ENCODE data around the gene EPSTI1. TPM values are rescaled to one million over a fixed set of nuclear protein-coding genes. Genes with fewer than 3 reads are reported as not detected.
"Not testable (repeated sequence)": the region's sequence is repeated elsewhere in the genome, so short reads cannot be mapped to it uniquely, and the experiment has no call there.

EPSTI1 gene, protein sequence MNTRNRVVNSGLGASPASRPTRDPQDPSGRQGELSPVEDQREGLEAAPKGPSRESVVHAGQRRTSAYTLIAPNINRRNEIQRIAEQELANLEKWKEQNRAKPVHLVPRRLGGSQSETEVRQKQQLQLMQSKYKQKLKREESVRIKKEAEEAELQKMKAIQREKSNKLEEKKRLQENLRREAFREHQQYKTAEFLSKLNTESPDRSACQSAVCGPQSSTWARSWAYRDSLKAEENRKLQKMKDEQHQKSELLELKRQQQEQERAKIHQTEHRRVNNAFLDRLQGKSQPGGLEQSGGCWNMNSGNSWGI
- 85.1 TPM for polyA plus RNA-seq
- long read RNA-seq, donor 1, partial matches to known transcripts: 14 of 19 reads
- long read RNA-seq, donor 1, other reads (novel, unspliced or antisense): 0 of 19 reads
- long read RNA-seq, donor 2, transcript EPSTI1-203 (12 exons, 957 nt): minor isoform, 5 of 102 reads
- long read RNA-seq, donor 2, transcript EPSTI1-201 (11 exons, 3,114 nt): major isoform, 26 of 102 reads
- long read RNA-seq, donor 2, partial matches to known transcripts: 70 of 102 reads
- long read RNA-seq, donor 2, other reads (novel, unspliced or antisense): 0 of 102 reads
- long read RNA-seq, donor 3: 0 reads
- long read RNA-seq, donor 4, partial matches to known transcripts: 0 of 3 reads
- long read RNA-seq, donor 4, other reads (novel, unspliced or antisense): 0 of 3 reads
- long read RNA-seq, donor 5, partial matches to known transcripts: 0 of 1 reads
- long read RNA-seq, donor 5, other reads (novel, unspliced or antisense): 0 of 1 reads
- long read RNA-seq, donor 6, transcript EPSTI1-201 (11 exons, 3,114 nt): major isoform, 30 of 48 reads
- long read RNA-seq, donor 6, partial matches to known transcripts: 16 of 48 reads
- long read RNA-seq, donor 6, other reads (novel, unspliced or antisense): 0 of 48 reads
- long read RNA-seq, donor 7: 0 reads
- long read RNA-seq, donor 8, transcript EPSTI1-201 (11 exons, 3,114 nt): major isoform, 27 of 138 reads
- long read RNA-seq, donor 8, partial matches to known transcripts: 107 of 138 reads
- long read RNA-seq, donor 8, other reads (novel, unspliced or antisense): 0 of 138 reads
- long read RNA-seq, donor 9, transcript EPSTI1-201 (11 exons, 3,114 nt): major isoform, 18 of 46 reads
- long read RNA-seq, donor 9, partial matches to known transcripts: 27 of 46 reads
- long read RNA-seq, donor 9, other reads (novel, unspliced or antisense): 0 of 46 reads
- long read RNA-seq, donor 10, transcript EPSTI1-201 (11 exons, 3,114 nt): major isoform, 27 of 45 reads
- long read RNA-seq, donor 10, partial matches to known transcripts: 7 of 45 reads
- long read RNA-seq, donor 10, other reads (novel, unspliced or antisense): 6 of 45 reads
- long read RNA-seq, donor 11, transcript EPSTI1-201 (11 exons, 3,114 nt): major isoform, 22 of 64 reads
- long read RNA-seq, donor 11, partial matches to known transcripts: 36 of 64 reads
- long read RNA-seq, donor 11, other reads (novel, unspliced or antisense): 0 of 64 reads

- 14% methylated on average over 1 of the region's 45 CpGs for WGBS (ENCODE audit: insufficient coverage, low lambda C conversion rate)
- peak; percentile 92 to 97 for DNase-seq
- H3K36me3 ChIP-seq (ENCODE audit: control insufficient read depth, insufficient read depth, low read length): no peaks in the 10 kb centered on the region
These were observed at the start of gene EPSTI1 for GRCh38 chr13:42991898-42992763. TSS of gene EPSTI1 (minus strand) at chr13:42992241. CDS start at chr13:42992165, 76 bp downstream.

DNA sequence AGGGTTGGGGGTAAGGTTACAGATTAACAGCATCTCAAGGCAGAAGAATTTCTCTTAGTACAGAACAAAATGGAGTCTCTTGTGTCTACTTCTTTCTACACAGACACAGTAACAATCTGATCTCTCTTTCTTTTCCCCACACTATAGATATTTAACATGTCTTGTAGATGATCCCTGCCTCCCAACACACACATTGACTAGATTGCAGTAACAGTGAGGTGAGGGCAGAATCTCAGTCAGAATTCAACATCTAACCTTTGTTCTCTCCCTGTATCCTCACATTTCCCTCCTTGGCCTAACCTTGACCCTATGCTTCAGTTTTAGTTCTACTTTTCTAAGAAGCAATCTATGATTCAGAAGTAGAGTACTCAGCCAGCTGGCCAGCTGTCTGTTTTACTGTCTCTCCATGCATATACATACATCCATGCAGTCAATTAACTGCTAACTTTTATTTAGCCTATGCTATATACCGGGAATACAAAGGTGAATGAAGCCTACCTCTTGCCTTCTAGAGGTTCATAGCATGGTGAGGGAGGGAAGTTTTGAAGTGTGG lies 49.4 kb upstream of the EPSTI1 start:
- peaks cover 32% of the 10 kb centered on the region for H3K4me1 ChIP-seq (ENCODE audit: control insufficient read depth, insufficient read depth, low read length)
- no peaks in the 10 kb centered on the region for H3K27me3 ChIP-seq (ENCODE audit: control insufficient read depth, insufficient read depth, low read length)
- no peaks in the 10 kb centered on the region for H3K9me3 ChIP-seq (ENCODE audit: control insufficient read depth, low read depth, low read length)
- H3K4me3 ChIP-seq (ENCODE audit: low read length): no peak overlapping the region
- peak in 1 of 2 donors; percentile 48 for DNase-seq
- peak overlapping the region; percentile 89 for H3K27ac ChIP-seq (ENCODE audit: low read length)
- no CpG with 5 or more reads among the region's 1 CpG for WGBS (ENCODE audit: insufficient coverage, low lambda C conversion rate)
- H3K36me3 ChIP-seq (ENCODE audit: control insufficient read depth, insufficient read depth, low read length): peaks cover 2% of the 10 kb centered on the region

More at GRCh38 chr13:42991898-42992763, at the start of gene EPSTI1:
- Histone ChIP-seq H3K27me3 (ENCODE audit: control insufficient read depth, insufficient read depth, low read length) (no peaks in the 10 kb centered on the region), H3K9me3 (ENCODE audit: control insufficient read depth, low read depth, low read length) (no peaks in the 10 kb centered on the region), H3K4me3 (ENCODE audit: low read length) (peak within 1 kb of the TSS; percentile 83), H3K4me1 (ENCODE audit: control insufficient read depth, insufficient read depth, low read length) (peaks cover 13% of the 10 kb centered on the region), H3K27ac (ENCODE audit: low read length) (peak within 1 kb of the TSS; percentile 99)

DNA sequence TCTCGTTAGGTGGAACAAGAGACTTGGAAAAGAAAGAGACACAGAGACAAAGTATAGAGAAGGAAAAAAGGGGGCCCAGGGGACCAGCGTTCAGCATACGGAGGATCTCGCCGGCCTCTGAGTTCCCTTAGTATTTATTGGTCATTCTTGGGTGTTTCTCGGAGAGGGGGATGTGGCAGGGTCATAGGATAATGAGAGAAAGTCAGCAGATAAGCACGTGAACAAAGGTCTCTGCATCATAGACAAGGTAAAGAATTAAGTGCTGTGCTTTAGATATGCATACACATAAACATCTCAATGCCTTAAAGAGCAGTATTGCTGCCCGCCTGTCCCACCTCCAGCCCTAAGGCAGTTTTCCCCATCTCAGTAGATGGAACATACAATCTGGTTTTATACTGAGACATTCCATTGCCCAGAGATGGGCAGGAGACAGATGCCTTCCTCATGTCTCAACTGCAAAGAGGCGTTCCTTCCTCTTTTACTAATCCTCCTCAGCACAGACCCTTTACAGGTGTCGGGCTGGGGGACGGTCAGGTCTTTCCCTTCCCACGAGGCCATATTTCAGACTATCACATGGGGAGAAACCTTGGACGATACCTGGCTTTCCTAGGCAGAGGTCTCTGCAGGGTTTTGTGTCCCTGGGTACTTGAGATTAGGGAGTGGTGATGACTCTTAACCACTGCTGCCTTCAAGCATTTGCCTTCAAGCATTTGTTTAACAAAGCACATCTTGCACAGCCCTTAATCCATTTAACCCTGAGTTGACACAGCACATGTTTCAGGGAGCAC lies 48.7 kb upstream of the EPSTI1 start:
- Histone ChIP-seq H3K27ac (ENCODE audit: low read length) (peak overlapping the region; percentile 89), H3K4me1 (ENCODE audit: control insufficient read depth, insufficient read depth, low read length) (peaks cover 32% of the 10 kb centered on the region)
- H3K4me3 ChIP-seq (ENCODE audit: low read length); H3K27me3 ChIP-seq (ENCODE audit: control insufficient read depth, insufficient read depth, low read length); H3K36me3 ChIP-seq (ENCODE audit: control insufficient read depth, insufficient read depth, low read length); H3K9me3 ChIP-seq (ENCODE audit: control insufficient read depth, low read depth, low read length): not testable (repeated sequence)
- peak; percentile 39 to 73 for DNase-seq
- WGBS (ENCODE audit: insufficient coverage, low lambda C conversion rate): no CpG with 5 or more reads among the region's 13 CpGs

DNA sequence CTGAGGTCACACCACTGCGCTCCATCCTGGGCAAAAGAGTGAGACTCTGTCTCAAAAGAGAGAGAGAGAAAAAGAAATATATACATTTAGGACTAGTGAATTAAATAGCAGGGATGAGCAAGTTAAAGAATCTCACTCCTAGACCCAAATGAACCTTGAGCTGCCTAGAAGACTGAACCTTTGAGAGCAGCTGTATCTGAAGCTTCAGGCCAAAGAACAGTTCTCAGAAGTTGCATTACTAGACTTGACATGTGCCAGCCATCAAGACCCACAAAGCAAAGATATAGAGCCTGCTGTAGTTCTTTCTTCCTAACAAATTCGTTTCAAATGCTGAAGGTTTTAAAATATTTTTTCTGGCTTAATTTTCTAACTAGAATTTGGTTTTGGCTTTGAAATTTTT lies 47.9 kb upstream of the EPSTI1 start:
- DNase-seq: peak; percentile 59 to 72
- Histone ChIP-seq H3K4me1 (ENCODE audit: control insufficient read depth, insufficient read depth, low read length) (peaks cover 28% of the 10 kb centered on the region), H3K27me3 (ENCODE audit: control insufficient read depth, insufficient read depth, low read length) (no peaks in the 10 kb centered on the region), H3K9me3 (ENCODE audit: control insufficient read depth, low read depth, low read length) (no peaks in the 10 kb centered on the region), H3K4me3 (ENCODE audit: low read length) (no peak overlapping the region), H3K27ac (ENCODE audit: low read length) (peak overlapping the region; percentile 89), H3K36me3 (ENCODE audit: control insufficient read depth, insufficient read depth, low read length) (peaks cover 5% of the 10 kb centered on the region)
- 67% methylated on average over 1 of the region's 2 CpGs for WGBS (ENCODE audit: insufficient coverage, low lambda C conversion rate)

DNA sequence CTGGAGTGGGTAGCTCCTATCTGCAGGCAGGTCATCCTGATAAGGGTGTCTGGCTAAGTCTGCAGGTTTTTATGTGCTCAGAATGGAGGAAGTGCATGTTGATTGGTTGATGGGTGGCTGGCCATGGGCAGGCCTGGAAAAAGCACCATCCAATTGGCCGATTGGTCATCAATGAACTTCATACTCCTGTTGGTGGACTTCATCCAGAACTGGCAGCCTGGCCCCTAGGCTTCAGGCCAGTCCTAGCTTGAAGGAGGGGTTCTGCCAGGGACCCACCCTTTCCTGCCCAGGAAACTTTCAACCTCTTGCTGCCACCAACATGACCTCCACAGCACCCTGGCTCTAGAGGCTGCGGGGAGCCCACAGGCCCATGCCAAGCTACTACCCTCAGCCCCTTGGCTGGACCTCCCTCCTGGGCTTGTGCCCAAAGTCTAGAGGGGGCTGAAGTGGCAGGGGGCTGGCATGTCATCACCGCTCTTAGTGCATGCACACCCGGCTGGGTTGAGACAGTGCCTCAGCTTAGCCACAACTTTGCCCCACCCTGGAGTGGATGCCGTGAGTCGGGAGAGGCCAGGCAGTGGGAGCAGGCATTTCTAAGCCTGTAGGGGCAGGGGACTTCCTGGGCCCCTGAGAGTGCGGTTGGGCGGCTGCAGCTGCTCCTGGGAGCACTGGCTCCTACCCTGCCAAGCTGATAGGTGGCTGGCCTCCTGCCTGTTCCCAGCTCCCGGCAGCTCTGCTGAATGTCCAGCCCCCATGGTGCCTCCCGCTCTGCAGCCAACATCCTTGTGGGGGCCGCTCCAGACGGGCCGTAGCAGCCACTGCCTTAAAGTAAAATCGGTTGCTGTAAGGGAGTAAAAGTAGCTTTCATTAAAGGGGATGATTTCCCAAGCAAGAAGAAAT lies 44.6 kb upstream of the EPSTI1 start:
- H3K27ac ChIP-seq (ENCODE audit: low read length): no peak overlapping the region
- H3K36me3 ChIP-seq (ENCODE audit: control insufficient read depth, insufficient read depth, low read length): peaks cover 9% of the 10 kb centered on the region
- peaks cover 13% of the 10 kb centered on the region for H3K4me1 ChIP-seq (ENCODE audit: control insufficient read depth, insufficient read depth, low read length)
- WGBS (ENCODE audit: insufficient coverage, low lambda C conversion rate): 83% methylated on average over 1 of the region's 14 CpGs
- DNase-seq: no peak
- no peak overlapping the region for H3K4me3 ChIP-seq (ENCODE audit: low read length)
- peaks cover 3% of the 10 kb centered on the region for H3K9me3 ChIP-seq (ENCODE audit: control insufficient read depth, low read depth, low read length)
- no peaks in the 10 kb centered on the region for H3K27me3 ChIP-seq (ENCODE audit: control insufficient read depth, insufficient read depth, low read length)

GRCh38 chr13:43033038-43033437 lies 41.0 kb upstream of the EPSTI1 start:
- peaks cover 11% of the 10 kb centered on the region for H3K36me3 ChIP-seq (ENCODE audit: control insufficient read depth, insufficient read depth, low read length)
- WGBS (ENCODE audit: insufficient coverage, low lambda C conversion rate): 100% methylated on average over 1 of the region's 3 CpGs
- H3K27me3 ChIP-seq (ENCODE audit: control insufficient read depth, insufficient read depth, low read length): no peaks in the 10 kb centered on the region
- DNase-seq: no peak
- no peak overlapping the region for H3K4me3 ChIP-seq (ENCODE audit: low read length)
- peaks cover 3% of the 10 kb centered on the region for H3K9me3 ChIP-seq (ENCODE audit: control insufficient read depth, low read depth, low read length)
- H3K4me1 ChIP-seq (ENCODE audit: control insufficient read depth, insufficient read depth, low read length): no peaks in the 10 kb centered on the region
- no peak overlapping the region for H3K27ac ChIP-seq (ENCODE audit: low read length)

- peaks cover 3% of the 10 kb centered on the region for H3K9me3 ChIP-seq (ENCODE audit: control insufficient read depth, low read depth, low read length)
- no peak for DNase-seq
- H3K4me1 ChIP-seq (ENCODE audit: control insufficient read depth, insufficient read depth, low read length): no peaks in the 10 kb centered on the region
- no CpG with 5 or more reads among the region's 4 CpGs for WGBS (ENCODE audit: insufficient coverage, low lambda C conversion rate)
- no peak overlapping the region for H3K4me3 ChIP-seq (ENCODE audit: low read length)
- no peaks in the 10 kb centered on the region for H3K27me3 ChIP-seq (ENCODE audit: control insufficient read depth, insufficient read depth, low read length)
- H3K36me3 ChIP-seq (ENCODE audit: control insufficient read depth, insufficient read depth, low read length): peaks cover 13% of the 10 kb centered on the region
- H3K27ac ChIP-seq (ENCODE audit: low read length): no peak overlapping the region
These were observed 39.8 kb upstream of the EPSTI1 start for GRCh38 chr13:43031881-43032280.

- Histone ChIP-seq H3K27me3 (ENCODE audit: control insufficient read depth, insufficient read depth, low read length) (no peaks in the 10 kb centered on the region), H3K4me3 (ENCODE audit: low read length) (no peak overlapping the region), H3K9me3 (ENCODE audit: control insufficient read depth, low read depth, low read length) (peaks cover 3% of the 10 kb centered on the region), H3K4me1 (ENCODE audit: control insufficient read depth, insufficient read depth, low read length) (no peaks in the 10 kb centered on the region), H3K36me3 (ENCODE audit: control insufficient read depth, insufficient read depth, low read length) (peaks cover 8% of the 10 kb centered on the region), H3K27ac (ENCODE audit: low read length) (no peak overlapping the region)
- 100% methylated on average over 2 of the region's 4 CpGs for WGBS (ENCODE audit: insufficient coverage, low lambda C conversion rate)
- no peak for DNase-seq
These were observed 38.5 kb upstream of the EPSTI1 start for GRCh38 chr13:43030548-43030947.
